ENCODE data around the gene CYP19A1. TPM values are rescaled to one million over a fixed set of nuclear protein-coding genes. Genes with fewer than 3 reads are reported as not detected.

CYP19A1 gene
- total RNA-seq, 1 donor, result not detected

GRCh38 chr15:51322621-51323296 is 15.6 kb downstream of the CYP19A1 start:
- DNase-seq (ENCODE audit: low read depth), result no peak
- TF ChIP-seq, protein P1, sequence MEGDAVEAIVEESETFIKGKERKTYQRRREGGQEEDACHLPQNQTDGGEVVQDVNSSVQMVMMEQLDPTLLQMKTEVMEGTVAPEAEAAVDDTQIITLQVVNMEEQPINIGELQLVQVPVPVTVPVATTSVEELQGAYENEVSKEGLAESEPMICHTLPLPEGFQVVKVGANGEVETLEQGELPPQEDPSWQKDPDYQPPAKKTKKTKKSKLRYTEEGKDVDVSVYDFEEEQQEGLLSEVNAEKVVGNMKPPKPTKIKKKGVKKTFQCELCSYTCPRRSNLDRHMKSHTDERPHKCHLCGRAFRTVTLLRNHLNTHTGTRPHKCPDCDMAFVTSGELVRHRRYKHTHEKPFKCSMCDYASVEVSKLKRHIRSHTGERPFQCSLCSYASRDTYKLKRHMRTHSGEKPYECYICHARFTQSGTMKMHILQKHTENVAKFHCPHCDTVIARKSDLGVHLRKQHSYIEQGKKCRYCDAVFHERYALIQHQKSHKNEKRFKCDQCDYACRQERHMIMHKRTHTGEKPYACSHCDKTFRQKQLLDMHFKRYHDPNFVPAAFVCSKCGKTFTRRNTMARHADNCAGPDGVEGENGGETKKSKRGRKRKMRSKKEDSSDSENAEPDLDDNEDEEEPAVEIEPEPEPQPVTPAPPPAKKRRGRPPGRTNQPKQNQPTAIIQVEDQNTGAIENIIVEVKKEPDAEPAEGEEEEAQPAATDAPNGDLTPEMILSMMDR (IDR thresholded peaks at IDR 0.05; ENCODE audit: insufficient read depth, low read depth, low read length), result no peak
- H3K4me3 ChIP-seq (ENCODE audit: low read depth, low read length), result no peak overlapping the region

- TF ChIP-seq, protein P1 (IDR thresholded peaks at IDR 0.05; ENCODE audit: insufficient read depth, low read depth, low read length), result no peak
- H3K4me3 ChIP-seq (ENCODE audit: low read depth, low read length), result no peak overlapping the region
- DNase-seq (ENCODE audit: low read depth), result no peak
These were observed 17.1 kb downstream of the CYP19A1 start for GRCh38 chr15:51321316-51321715.

GRCh38 chr15:51320843-51321242 is 17.6 kb downstream of the CYP19A1 start:
- TF ChIP-seq, protein P1 (IDR thresholded peaks at IDR 0.05; ENCODE audit: insufficient read depth, low read depth, low read length), result no peak
- no peak for DNase-seq (ENCODE audit: low read depth)

DNA sequence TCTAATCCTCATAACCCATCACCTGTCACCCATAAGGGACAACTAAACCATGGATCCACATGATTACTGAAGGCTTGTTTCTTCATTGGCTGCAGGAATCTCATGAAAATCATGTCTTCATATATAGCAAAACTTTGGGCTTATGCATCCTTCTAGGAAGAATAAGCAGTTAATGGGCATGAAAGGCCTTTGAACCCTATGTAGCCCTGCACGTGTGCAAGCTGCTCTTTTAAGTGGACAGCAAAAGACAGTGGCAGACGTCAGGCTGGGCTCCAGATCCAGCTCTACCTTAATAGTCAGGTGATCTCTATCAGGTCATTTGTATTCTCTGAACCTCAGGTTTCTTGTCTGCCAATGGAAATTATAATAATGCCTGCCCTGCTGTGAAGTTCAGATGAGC is 18.9 kb downstream of the CYP19A1 start:
- no peak for DNase-seq (ENCODE audit: low read depth)
- no peak overlapping the region for H3K4me3 ChIP-seq (ENCODE audit: low read depth, low read length)
- TF ChIP-seq, protein P1 (IDR thresholded peaks at IDR 0.05; ENCODE audit: insufficient read depth, low read depth, low read length), result no peak

More at GRCh38 chr15:51320843-51321242, 17.6 kb downstream of the CYP19A1 start:
- H3K4me3 ChIP-seq (ENCODE audit: low read depth, low read length), result no peak overlapping the region

DNA sequence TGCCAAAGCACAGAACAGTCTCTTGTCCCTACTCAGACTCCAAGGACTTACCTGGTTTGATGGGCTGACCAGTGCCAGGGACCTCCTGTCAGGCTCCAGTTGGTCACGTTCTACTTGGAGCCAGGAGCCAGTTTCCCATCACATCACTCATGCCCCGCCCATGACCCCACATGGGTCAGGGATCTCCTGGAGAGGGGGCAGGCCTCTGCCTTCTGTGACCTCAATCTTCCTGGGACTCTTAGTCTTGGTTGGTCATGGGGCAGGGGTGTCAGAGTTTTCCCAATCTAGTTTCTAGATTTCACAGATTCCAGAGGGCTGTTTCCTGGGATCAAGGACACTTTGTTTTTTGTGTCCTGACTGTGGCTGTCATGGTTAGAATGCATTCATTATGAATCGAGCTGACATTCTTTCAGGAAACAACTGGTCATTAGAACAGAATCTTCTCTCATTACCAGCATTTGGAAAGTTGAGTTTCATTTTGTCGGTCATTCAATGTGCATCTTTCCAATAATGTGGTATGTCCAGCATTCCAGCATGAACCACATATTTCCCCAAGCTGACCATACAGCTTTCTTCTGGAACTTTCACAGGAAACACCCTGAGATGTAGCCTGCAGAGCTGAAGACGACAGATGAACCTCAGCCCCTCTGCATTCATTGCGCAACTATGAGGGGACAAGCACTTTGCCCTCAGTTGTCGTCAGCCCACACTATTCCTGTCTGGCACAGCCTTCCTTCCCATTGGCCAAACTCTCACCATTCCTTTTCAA is 19.8 kb downstream of the CYP19A1 start:
- no peak overlapping the region for H3K4me3 ChIP-seq (ENCODE audit: low read depth, low read length)
- TF ChIP-seq, protein P1 (IDR thresholded peaks at IDR 0.05; ENCODE audit: insufficient read depth, low read depth, low read length), result no peak
- peak; percentile 27 for DNase-seq (ENCODE audit: low read depth)

- no peak overlapping the region for H3K4me3 ChIP-seq (ENCODE audit: low read depth, low read length)
- TF ChIP-seq, protein P1 (IDR thresholded peaks at IDR 0.05; ENCODE audit: insufficient read depth, low read depth, low read length), result no peak
- DNase-seq (ENCODE audit: low read depth), result no peak
These were observed 21.8 kb downstream of the CYP19A1 start for GRCh38 chr15:51316636-51317035.

All from fibroblast of villous mesenchyme (primary cell).